HepG2 (cell line): Measurements from ENCODE around the gene LYPD4.

Experiments
- ATF6 ChIP-seq: sonication (generic); formaldehyde crosslinking; conservative IDR thresholded peaks from 2 replicates; pipeline ENCODE4 v1.4.0; 2020; ENCODE audit warnings: missing genetic modification reagents
- BRF2 ChIP-seq: sonication (generic); formaldehyde crosslinking; IDR thresholded peaks from 2 replicates; pipeline ENCODE4 v1.8.1; 2022; ENCODE audit warnings: mild to moderate bottlenecking, missing genetic modification reagents
- CTCF ChIP-seq: sonication (generic); formaldehyde crosslinking; IDR thresholded peaks from 2 replicates; pipeline ENCODE4 v1.5.0; 2020; ENCODE audit warnings: mild to moderate bottlenecking, missing genetic modification reagents, moderate library complexity
- GFI1 ChIP-seq: sonication (generic); formaldehyde crosslinking; IDR thresholded peaks from 2 replicates; pipeline ENCODE4 v1.5.0; 2020; ENCODE audit warnings: missing genetic modification reagents, mild to moderate bottlenecking, borderline replicate concordance
- HBP1 ChIP-seq: IDR thresholded peaks from 2 replicates; pipeline ENCODE4 v1.6.1; 2016; ENCODE audit warnings: low read depth, control low read depth
- JUND ChIP-seq: sonication (generic); formaldehyde crosslinking; IDR thresholded peaks from 2 replicates; pipeline ENCODE4 v1.8.0; 2022; ENCODE audit warnings: mild to moderate bottlenecking, missing genetic modification reagents
- MED8 ChIP-seq: sonication (generic); formaldehyde crosslinking; IDR thresholded peaks from 2 replicates; pipeline ENCODE4 v1.8.1; 2023; ENCODE audit warnings: mild to moderate bottlenecking, missing genetic modification reagents; ENCODE audit not compliant: insufficient replicate concordance
- MZF1 ChIP-seq: sonication (generic); formaldehyde crosslinking; IDR thresholded peaks from 2 replicates; pipeline ENCODE4 v1.8.1; 2023; ENCODE audit warnings: mild to moderate bottlenecking, missing genetic modification reagents, borderline replicate concordance
- NRL ChIP-seq: sonication (generic); formaldehyde crosslinking; IDR thresholded peaks from 2 replicates; pipeline ENCODE4 v1.5.0; 2020; ENCODE audit warnings: missing genetic modification reagents, mild to moderate bottlenecking, moderate library complexity, borderline replicate concordance
- PAX8 ChIP-seq: sonication (generic); formaldehyde crosslinking; IDR thresholded peaks from 2 replicates; pipeline ENCODE4 v1.8.0; 2022; ENCODE audit warnings: mild to moderate bottlenecking, missing genetic modification reagents, borderline replicate concordance
- PCBP2 ChIP-seq: fragments of 200-400 bp; formaldehyde crosslinking; optimal IDR thresholded peaks from 2 replicates; pipeline ENCODE3; 2018; ENCODE audit warnings: low read length, low read depth; ENCODE audit not compliant: poor library complexity, severe bottlenecking
- TBP ChIP-seq: sonication (generic); formaldehyde crosslinking; IDR thresholded peaks from 2 replicates; pipeline ENCODE4 v1.5.0; 2020; ENCODE audit warnings: missing genetic modification reagents
- ZNF17 ChIP-seq: sonication (generic); formaldehyde crosslinking; IDR thresholded peaks from 2 replicates; pipeline ENCODE4 v1.5.0; 2020; ENCODE audit warnings: mild to moderate bottlenecking, missing genetic modification reagents
- ZNF670 ChIP-seq: sonication (generic); formaldehyde crosslinking; IDR thresholded peaks from 2 replicates; pipeline ENCODE4 v1.8.0; 2022; ENCODE audit warnings: mild to moderate bottlenecking, missing genetic modification reagents, borderline replicate concordance

- TF ChIP-seq PAX8 (CRISPR knock-in tag) = no peak
- no peak for TF ChIP-seq ZNF17 (CRISPR knock-in tag)
- no peak for TF ChIP-seq GFI1 (CRISPR knock-in tag)
- no peak for TF ChIP-seq MZF1
- no peak for TF ChIP-seq ATF6
- no peak for TF ChIP-seq NRL (CRISPR knock-in tag)
- no peak for TF ChIP-seq HBP1
- TF ChIP-seq CTCF (CRISPR knock-in tag) = no peak
- TF ChIP-seq ZNF670 = no peak
- TF ChIP-seq JUND (CRISPR knock-in tag) = no peak
- TF ChIP-seq TBP (CRISPR knock-in tag) = no peak
- no peak for TF ChIP-seq MED8 (CRISPR knock-in tag)
- TF ChIP-seq BRF2 (CRISPR knock-in tag) = no peak
- TF ChIP-seq PCBP2 = no peak
These were observed 33.7 kb upstream of the LYPD4 start for GRCh38 chr19:41877916-41878905.
